ENCODE measurements around the gene CCSER1. TPM values are rescaled to one million over a fixed set of nuclear protein-coding genes. Genes with fewer than 3 reads are reported as not detected.

CCSER1 gene
- total RNA-seq, 1 donor from 2014 or later, result 8.4 TPM

DNA sequence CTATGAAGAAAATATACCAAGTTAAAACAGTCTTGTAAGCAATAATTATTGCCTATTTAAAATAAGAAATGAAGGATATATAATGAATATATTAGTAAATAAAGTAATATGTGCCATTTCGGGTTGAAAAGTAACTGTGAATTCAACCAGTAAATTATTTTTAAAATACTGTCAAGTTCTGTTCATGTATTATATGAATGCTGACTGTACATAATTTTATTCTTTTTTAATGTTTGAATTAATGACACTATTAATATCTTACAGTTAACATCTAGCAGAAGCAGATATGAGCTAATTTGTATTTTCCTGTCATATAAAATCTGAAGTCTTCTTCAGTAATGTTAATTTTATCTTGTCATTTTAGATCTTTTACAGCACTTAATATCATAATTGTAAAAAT lies 632.9 kb downstream of the CCSER1 start:
- Histone ChIP-seq H3K9me3 (no peaks in the 10 kb centered on the region), H3K27ac (no peak overlapping the region), H3K4me1 (no peaks in the 10 kb centered on the region), H3K27me3 (ENCODE audit: low read depth) (no peaks in the 10 kb centered on the region), H3K4me3 (no peak overlapping the region), H3K36me3 (no peaks in the 10 kb centered on the region)
- no peak for DNase-seq
- TF ChIP-seq, protein P1, sequence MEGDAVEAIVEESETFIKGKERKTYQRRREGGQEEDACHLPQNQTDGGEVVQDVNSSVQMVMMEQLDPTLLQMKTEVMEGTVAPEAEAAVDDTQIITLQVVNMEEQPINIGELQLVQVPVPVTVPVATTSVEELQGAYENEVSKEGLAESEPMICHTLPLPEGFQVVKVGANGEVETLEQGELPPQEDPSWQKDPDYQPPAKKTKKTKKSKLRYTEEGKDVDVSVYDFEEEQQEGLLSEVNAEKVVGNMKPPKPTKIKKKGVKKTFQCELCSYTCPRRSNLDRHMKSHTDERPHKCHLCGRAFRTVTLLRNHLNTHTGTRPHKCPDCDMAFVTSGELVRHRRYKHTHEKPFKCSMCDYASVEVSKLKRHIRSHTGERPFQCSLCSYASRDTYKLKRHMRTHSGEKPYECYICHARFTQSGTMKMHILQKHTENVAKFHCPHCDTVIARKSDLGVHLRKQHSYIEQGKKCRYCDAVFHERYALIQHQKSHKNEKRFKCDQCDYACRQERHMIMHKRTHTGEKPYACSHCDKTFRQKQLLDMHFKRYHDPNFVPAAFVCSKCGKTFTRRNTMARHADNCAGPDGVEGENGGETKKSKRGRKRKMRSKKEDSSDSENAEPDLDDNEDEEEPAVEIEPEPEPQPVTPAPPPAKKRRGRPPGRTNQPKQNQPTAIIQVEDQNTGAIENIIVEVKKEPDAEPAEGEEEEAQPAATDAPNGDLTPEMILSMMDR (IDR thresholded peaks at IDR 0.05), result no peak
- ATAC-seq, result no peak
- intact Hi-C loops (cut with DNase I), result no loop called here

DNA sequence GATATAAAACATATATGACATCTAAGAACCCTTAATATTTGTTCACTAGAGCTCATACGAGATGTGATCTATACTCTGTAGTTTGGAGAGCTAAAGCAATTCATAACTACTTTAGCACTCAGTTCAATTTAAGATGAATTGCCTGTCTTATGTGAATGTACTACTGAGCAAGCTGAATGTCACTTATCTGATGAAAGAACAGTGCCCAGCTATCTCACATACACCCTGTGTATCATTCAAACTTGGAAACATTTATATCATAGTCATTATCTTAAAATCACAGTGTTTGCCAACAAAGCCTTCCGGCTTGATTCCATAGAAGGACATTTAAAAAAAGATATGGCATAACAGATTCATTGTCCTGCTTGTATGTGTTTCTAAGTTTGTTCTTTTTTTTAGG lies 639.6 kb downstream of the CCSER1 start:
- H3K4me1 ChIP-seq, result no peaks in the 10 kb centered on the region
- no peak overlapping the region for H3K4me3 ChIP-seq
- H3K27me3 ChIP-seq (ENCODE audit: low read depth), result no peaks in the 10 kb centered on the region
- H3K36me3 ChIP-seq, result no peaks in the 10 kb centered on the region
- no peak overlapping the region for H3K27ac ChIP-seq
- H3K9me3 ChIP-seq, result no peaks in the 10 kb centered on the region
- no peak for ATAC-seq
- no peak for DNase-seq
- TF ChIP-seq, protein P1 (IDR thresholded peaks at IDR 0.05), result no peak
- intact Hi-C loops (cut with DNase I), result no loop called here

- no peak overlapping the region for H3K27ac ChIP-seq
- TF ChIP-seq, protein P1 (IDR thresholded peaks at IDR 0.05), result no peak
- DNase-seq, result no peak
- ATAC-seq, result no peak
- H3K9me3 ChIP-seq, result no peaks in the 10 kb centered on the region
- no peaks in the 10 kb centered on the region for H3K36me3 ChIP-seq
- intact Hi-C loops (cut with DNase I), result no loop called here
- no peaks in the 10 kb centered on the region for H3K27me3 ChIP-seq (ENCODE audit: low read depth)
- no peak overlapping the region for H3K4me3 ChIP-seq
- H3K4me1 ChIP-seq, result no peaks in the 10 kb centered on the region
These were observed 642.1 kb downstream of the CCSER1 start for GRCh38 chr4:90769251-90769650.

DNA sequence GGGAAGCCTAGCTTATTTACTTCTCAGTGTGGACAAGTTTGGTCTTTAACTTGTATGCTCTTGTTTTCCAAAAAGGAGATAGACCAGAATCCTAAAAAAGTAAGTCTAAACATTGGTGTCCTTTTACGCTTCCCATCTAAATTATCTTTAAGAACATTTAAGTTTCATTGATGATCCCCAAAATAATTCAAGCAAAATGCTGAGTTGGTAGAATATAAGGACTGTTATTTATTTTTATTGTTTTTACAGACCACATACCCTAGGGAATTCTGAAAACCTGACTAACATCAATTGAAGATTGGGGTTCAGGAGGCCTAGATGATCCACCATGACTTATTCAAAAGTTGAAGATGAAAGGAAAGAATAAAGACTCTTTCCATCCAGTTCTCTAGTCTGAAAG lies 653.0 kb downstream of the CCSER1 start:
- H3K27ac ChIP-seq, result no peak overlapping the region
- intact Hi-C loops (cut with DNase I), result no loop called here
- no peak overlapping the region for H3K4me3 ChIP-seq
- no peaks in the 10 kb centered on the region for H3K9me3 ChIP-seq
- no peaks in the 10 kb centered on the region for H3K4me1 ChIP-seq
- H3K27me3 ChIP-seq (ENCODE audit: low read depth), result no peaks in the 10 kb centered on the region
- ATAC-seq (no peak), DNase-seq (no peak)
- TF ChIP-seq, protein P1 (IDR thresholded peaks at IDR 0.05), result no peak
- H3K36me3 ChIP-seq, result no peaks in the 10 kb centered on the region

DNA sequence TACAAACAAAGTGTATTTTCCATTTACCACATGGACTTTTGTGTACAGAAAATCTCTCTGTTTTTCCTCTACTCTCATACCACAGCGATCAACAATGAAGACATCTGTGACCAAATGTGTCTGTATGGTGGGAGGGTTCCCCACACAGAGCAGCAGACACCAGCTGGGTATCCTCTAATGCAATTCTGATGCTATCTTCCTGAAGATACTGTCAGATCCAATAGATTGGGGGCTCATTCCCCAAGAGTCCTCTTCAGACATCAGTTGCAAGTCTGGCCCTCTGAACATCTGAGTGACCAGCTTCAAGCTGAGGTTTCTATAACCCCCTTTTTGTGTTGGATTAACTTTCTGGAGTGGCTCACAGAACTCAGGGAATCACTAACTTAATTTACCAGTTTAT lies 659.4 kb downstream of the CCSER1 start:
- TF ChIP-seq, protein P1 (IDR thresholded peaks at IDR 0.05), result no peak
- no peaks in the 10 kb centered on the region for H3K27me3 ChIP-seq (ENCODE audit: low read depth)
- no peak overlapping the region for H3K4me3 ChIP-seq
- no peak for DNase-seq
- intact Hi-C loops (cut with DNase I), result no loop called here
- H3K4me1 ChIP-seq, result no peaks in the 10 kb centered on the region
- ATAC-seq, result no peak
- H3K27ac ChIP-seq, result no peak overlapping the region
- no peaks in the 10 kb centered on the region for H3K36me3 ChIP-seq
- no peaks in the 10 kb centered on the region for H3K9me3 ChIP-seq

DNA sequence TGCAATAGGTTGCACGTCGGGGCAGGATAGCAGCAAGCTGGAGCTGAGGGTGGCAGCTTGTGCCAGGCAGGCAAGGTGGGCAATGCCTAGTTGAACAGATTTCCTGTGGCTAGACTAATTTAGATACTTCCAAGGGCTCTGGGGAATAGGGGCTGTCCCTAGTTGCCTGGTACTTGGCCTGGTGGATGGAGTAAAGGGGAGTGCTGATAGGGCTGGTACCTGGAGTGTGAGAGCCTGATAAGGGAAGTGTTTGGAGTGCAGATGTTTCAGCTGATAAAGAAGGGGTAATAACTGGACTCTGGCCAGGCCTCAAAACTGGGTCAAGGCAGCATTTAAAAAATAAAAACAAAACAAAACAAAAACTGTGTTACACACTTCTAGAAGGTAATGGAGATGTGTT lies 665.5 kb downstream of the CCSER1 start:
- Histone ChIP-seq H3K9me3 (peaks cover 6% of the 10 kb centered on the region), H3K27ac (no peak overlapping the region), H3K4me1 (no peaks in the 10 kb centered on the region), H3K4me3 (no peak overlapping the region), H3K36me3 (no peaks in the 10 kb centered on the region), H3K27me3 (ENCODE audit: low read depth) (no peaks in the 10 kb centered on the region)
- TF ChIP-seq, protein P1 (IDR thresholded peaks at IDR 0.05), result no peak
- peak in 1 of 2 donors; percentile 57 for ATAC-seq
- intact Hi-C loops (cut with DNase I), result no loop called here
- no peak for DNase-seq
